ENCODE measurements around the gene QRFP. TPM values are rescaled to one million over a fixed set of nuclear protein-coding genes. Genes with fewer than 3 reads are reported as not detected.

QRFP gene
- total and polyA plus RNA-seq, 4 donors = 0.05 TPM; not detected in 3

GRCh38 chr9:130866474-130866965 lies 30.1 kb downstream of the QRFP start:
- no peak overlapping the region for H3K4me3 ChIP-seq (ENCODE audit: low read depth in 1 of 3, low read length in 3 of 3)
- no peak overlapping the region for H3K9ac ChIP-seq (ENCODE audit: low read depth in 1 of 2, low read length in 2 of 2)
- H3K27ac ChIP-seq (ENCODE audit: low read depth in 1 of 2, low read length in 2 of 2) = no peak overlapping the region
- WGBS = 48% methylated on average over 4 of the region's 4 CpGs
- TF ChIP-seq SP1 (IDR thresholded peaks at IDR 0.05) (no peak), ZBTB33 (IDR thresholded peaks at IDR 0.05) (no peak), GABPA (IDR thresholded peaks at IDR 0.05 in 1 of 2, conservative IDR thresholded peaks at IDR 0.05 in 1 of 2) (no peak), FOXA2 (IDR thresholded peaks at IDR 0.05) (no peak), ATF3 (IDR thresholded peaks at IDR 0.05) (no peak), NR2F2 (IDR thresholded peaks at IDR 0.05) (peak; percentile 38), MAX (IDR thresholded peaks at IDR 0.05) (no peak), HNF4G (IDR thresholded peaks at IDR 0.05) (peak; percentile 24), HNF4A (conservative IDR thresholded peaks at IDR 0.05) (peak in 1 of 2 donors; percentile 62), EGR1 (IDR thresholded peaks at IDR 0.05; ENCODE audit: low read depth in 2 of 2) (no peak), CTCF (IDR thresholded peaks at IDR 0.05; ENCODE audit: low read depth, low read length, missing input control) (peak; percentile 81), RXRA (IDR thresholded peaks at IDR 0.05) (peak; percentile 68 to 81), RAD21 (IDR thresholded peaks at IDR 0.05) (peak; percentile 86 to 92), FOXA1 (IDR thresholded peaks at IDR 0.05) (no peak), TAF1 (conservative IDR thresholded peaks at IDR 0.05) (no peak), REST (IDR thresholded peaks at IDR 0.05) (no peak), YY1 (IDR thresholded peaks at IDR 0.05) (no peak), JUND (IDR thresholded peaks at IDR 0.05) (no peak)
- peak; percentile 72 for DNase-seq (ENCODE audit: low spot score)
- H3K4me1 ChIP-seq (ENCODE audit: control insufficient read depth in 4 of 4, insufficient read depth in 4 of 4, low read length in 3 of 4) = peaks cover 0 to 5% (median under 1%) of the 10 kb centered on the region in 4 donors
- peaks cover 0 to 5% (median 2%) of the 10 kb centered on the region in 4 donors for H3K36me3 ChIP-seq (ENCODE audit: control insufficient read depth in 4 of 4, insufficient read depth in 3 of 4, low read depth in 1 of 4, low read length in 3 of 4)
- H3K27me3 ChIP-seq (ENCODE audit: control insufficient read depth in 4 of 4, insufficient read depth in 4 of 4, low read length in 3 of 4) = no peaks in the 10 kb centered on the region
- no peaks in the 10 kb centered on the region for H3K9me3 ChIP-seq (ENCODE audit: control insufficient read depth in 4 of 4, low read length in 3 of 4)

Measured in liver (tissue), 9 donors.